HepG2 (cell line): ENCODE data around the gene UBE2D3. TPM values are rescaled to one million over a fixed set of nuclear protein-coding genes. Genes with fewer than 3 reads are reported as not detected.

Experiments
- ATRX ChIP-seq: sonication (generic); formaldehyde crosslinking; IDR thresholded peaks from 2 replicates; pipeline ENCODE4 v1.4.0; 2020; ENCODE audit warnings: missing genetic modification reagents, borderline replicate concordance
- BATF2 ChIP-seq: sonication (generic); formaldehyde crosslinking; IDR thresholded peaks from 2 replicates; pipeline ENCODE4 v1.8.0; 2022; ENCODE audit warnings: mild to moderate bottlenecking, missing genetic modification reagents, moderate library complexity
- BRD4 ChIP-seq: sonication (generic); formaldehyde crosslinking; IDR thresholded peaks from 2 replicates; pipeline ENCODE4 v1.4.0; 2020; ENCODE audit warnings: missing genetic modification reagents
- CC2D1A ChIP-seq: sonication (generic); formaldehyde crosslinking; IDR thresholded peaks from 2 replicates; pipeline ENCODE4 v1.8.1; 2023; ENCODE audit warnings: mild to moderate bottlenecking, missing genetic modification reagents
- CSRNP2 ChIP-seq: sonication (generic); formaldehyde crosslinking; conservative IDR thresholded peaks from 2 replicates; pipeline ENCODE4 v1.8.0; 2022; ENCODE audit warnings: low read depth, missing genetic modification reagents
- ETV5 ChIP-seq: IDR thresholded peaks from 2 replicates; pipeline ENCODE4 v1.6.1; 2018; ENCODE audit warnings: missing biosample characterization, missing genetic modification reagents, inconsistent platforms, borderline replicate concordance
- GFI1 ChIP-seq: sonication (generic); formaldehyde crosslinking; IDR thresholded peaks from 2 replicates; pipeline ENCODE4 v1.5.0; 2020; ENCODE audit warnings: missing genetic modification reagents, mild to moderate bottlenecking, borderline replicate concordance
- HOXD1 ChIP-seq: sonication (generic); formaldehyde crosslinking; IDR thresholded peaks from 2 replicates; pipeline ENCODE4 v1.5.0; 2020; ENCODE audit warnings: missing genetic modification reagents
- KDM4B ChIP-seq: sonication (generic); formaldehyde crosslinking; IDR thresholded peaks from 2 replicates; pipeline ENCODE4 v1.4.0; 2020; ENCODE audit warnings: missing genetic modification reagents
- MYPOP ChIP-seq: sonication (generic); formaldehyde crosslinking; IDR thresholded peaks from 2 replicates; pipeline ENCODE4 v1.8.1; 2023; ENCODE audit warnings: mild to moderate bottlenecking, moderate library complexity, missing genetic modification reagents
- NCOA1 ChIP-seq: sonication (generic); formaldehyde crosslinking; IDR thresholded peaks from 2 replicates; pipeline ENCODE4 v1.9.0; 2021; ENCODE audit warnings: missing genetic modification reagents
- XRCC5 ChIP-seq: fragments of 200-400 bp; formaldehyde crosslinking; optimal IDR thresholded peaks from 2 replicates; pipeline ENCODE3; 2017; ENCODE audit warnings: mild to moderate bottlenecking, low read length
- ZBTB4 ChIP-seq: sonication (generic); formaldehyde crosslinking; IDR thresholded peaks from 2 replicates; pipeline ENCODE4 v1.4.0; 2020; ENCODE audit warnings: missing genetic modification reagents, mild to moderate bottlenecking, borderline replicate concordance
- ZNF282 ChIP-seq: fragments of 450-650 bp; IDR thresholded peaks from 2 replicates; pipeline ENCODE4 v1.6.1; 2018; ENCODE audit not compliant: partially characterized antibody
- ZNF609 ChIP-seq: sonication (generic); formaldehyde crosslinking; IDR thresholded peaks from 2 replicates; pipeline ENCODE4 v1.4.0; 2020; ENCODE audit warnings: mild to moderate bottlenecking, missing genetic modification reagents, borderline replicate concordance
- ZNF766 ChIP-seq: sonication (generic); formaldehyde crosslinking; IDR thresholded peaks from 2 replicates; pipeline ENCODE4 v1.5.0; 2020; ENCODE audit warnings: missing genetic modification reagents, borderline replicate concordance
- ZNF775 ChIP-seq: sonication (generic); formaldehyde crosslinking; IDR thresholded peaks from 2 replicates; pipeline ENCODE4 v1.4.0; 2020; ENCODE audit warnings: missing genetic modification reagents, mild to moderate bottlenecking, moderate library complexity, borderline replicate concordance
- polyA plus RNA-seq, 8 experiments: library from polyadenylated mRNA; depleted of rRNA in 3 of 8; stranded (reverse) in 7 of 8; unstranded in 1 of 8; fragments of >200 nt; fragmentation: Illumina TruSeq in 4 of 8; extraction: Trizol in 4 of 8; gene quantifications; 2 replicates each; pipeline versions ENCODE4 v1.2.1 to v1.2.3, GENCODE V29; 2011 to 2016; ENCODE audit warnings: low read depth in 4 of 8, missing spikeins in 1 of 8, mixed read lengths in 1 of 8; ENCODE audit not compliant: insufficient read depth in 1 of 8
- total RNA-seq, 5 experiments: library from RNA; depleted of rRNA; stranded (reverse); fragments of >200 nt; fragmentation: Illumina TruSeq; extraction: Trizol; gene quantifications; 2 replicates each; pipeline ENCODE4 v1.2.3, GENCODE V29; 2016; ENCODE audit warnings: low read depth in 1 of 5

UBE2D3 gene
- total and polyA plus RNA-seq, 2 of the 13 experiments (the other 11 are each of a cell fraction or from before 2014, with no cell fraction given), result 224 to 293 TPM

GRCh38 chr4:102760645-102761295 is 66.6 kb downstream of the UBE2D3 start, which contains the start of gene MANBA (continued):
- TF ChIP-seq ATRX (CRISPR knock-in tag) (no peak), MYPOP (peak; percentile 85; the same call in 1 of the 2 replicates), ZNF609 (CRISPR knock-in tag) (peak; percentile 29; the same call in 1 of the 2 replicates), CSRNP2 (CRISPR knock-in tag) (no peak), ZNF775 (CRISPR knock-in tag) (peak; percentile 67; the same call in 1 of the 2 replicates), ZNF766 (CRISPR knock-in tag) (peak; percentile 76; the same call in 1 of the 2 replicates), XRCC5 (no peak), ZBTB4 (CRISPR knock-in tag) (no peak), CC2D1A (CRISPR knock-in tag) (no peak), KDM4B (CRISPR knock-in tag) (peak; percentile 88; the same call in 1 of the 2 replicates), HOXD1 (peak; percentile 14; the same call in 1 of the 2 replicates), GFI1 (CRISPR knock-in tag) (no peak), ZNF282 (no peak), BRD4 (no peak; the same call in 1 of the 2 replicates), BATF2 (CRISPR knock-in tag) (no peak), NCOA1 (CRISPR knock-in tag) (no peak), ETV5 (CRISPR knock-in tag) (peak; percentile 61; the same call in 1 of the 2 replicates)
